ENCODE data around the gene LONRF2. TPM values are rescaled to one million over a fixed set of nuclear protein-coding genes. Genes with fewer than 3 reads are reported as not detected.
"Not testable (repeated sequence)": the region's sequence is repeated elsewhere in the genome, so short reads cannot be mapped to it uniquely, and the experiment has no call there.

Gene LONRF2
- 0.04 TPM for polyA plus RNA-seq (2013, experiment 1 of 2)
- polyA plus RNA-seq (2013, experiment 2 of 2): 0.07 TPM

DNA sequence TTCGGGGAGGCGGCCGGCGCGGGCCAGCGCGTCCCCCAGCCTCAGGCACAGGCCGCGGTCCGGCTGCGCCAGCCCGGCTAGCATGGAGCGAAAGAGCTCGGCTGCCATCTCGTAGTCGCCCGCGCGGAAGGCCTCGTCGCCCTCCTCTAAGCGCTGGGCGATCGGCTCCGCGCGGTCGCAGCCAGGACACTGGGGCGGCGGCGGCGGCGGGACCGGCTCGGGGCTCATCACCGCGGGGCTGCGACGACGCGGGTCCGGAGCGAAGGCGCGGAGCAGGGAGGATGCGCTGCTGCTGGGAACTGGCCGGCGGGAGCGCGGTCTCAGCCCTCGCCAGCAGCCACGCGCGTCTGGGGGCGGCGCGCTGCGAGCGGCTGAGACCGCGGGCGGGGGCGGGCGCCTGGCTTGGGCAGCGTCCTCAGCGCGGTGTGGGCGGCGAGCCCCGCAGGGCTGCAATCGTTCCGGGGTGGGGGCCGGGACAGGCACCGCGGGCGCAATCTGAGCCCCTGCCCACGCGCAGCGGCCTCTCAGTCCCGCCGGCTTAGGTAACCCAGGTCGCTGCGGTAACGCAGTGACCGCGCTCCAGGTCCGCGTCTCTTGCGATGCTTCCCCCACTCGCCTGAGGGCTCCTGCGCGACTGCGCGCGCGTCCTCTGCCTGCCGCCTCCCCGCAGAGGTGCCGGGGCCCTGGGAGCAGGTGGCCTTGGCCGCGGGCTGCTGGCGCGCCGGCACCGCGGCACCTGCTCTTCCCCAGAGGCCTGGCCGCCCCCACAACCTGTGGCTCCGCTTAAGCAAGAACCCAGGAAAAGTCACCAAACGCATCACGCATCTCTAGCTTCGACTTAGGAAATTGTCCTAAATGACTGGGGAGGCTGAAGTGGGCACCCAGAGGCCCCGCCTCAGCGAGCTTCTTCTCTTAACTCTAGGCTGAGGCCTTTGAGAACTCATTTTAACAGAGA lies at the start of gene LONRF2:
LONRF2 (minus strand) TSS at position 636 of the 955 bp plus-strand sequence; CDS start at position 228, 408 bp downstream.
- Histone ChIP-seq H3K4me1 (ENCODE audit: control insufficient read depth, low read depth, low read length) (no peaks in the 10 kb centered on the region), H3K18ac (ENCODE audit: low read length) (peak within 1 kb of the TSS; percentile 16), H3K36me3 (ENCODE audit: control insufficient read depth, insufficient read depth, low read length) (no peaks in the 10 kb centered on the region), H3K27ac (ENCODE audit: low read depth, low read length) (no peak within 1 kb of the TSS), H3K9ac (ENCODE audit: low read length) (peak within 1 kb of the TSS; percentile 52), H3K27me3 (ENCODE audit: insufficient read depth, low read length, poor library complexity) (peaks cover 27% of the 10 kb centered on the region), H3K4ac (ENCODE audit: low read depth, low read length) (no peak within 1 kb of the TSS), H2BK120ac (ENCODE audit: low read depth, low read length) (no peak within 1 kb of the TSS), H2BK15ac (replicated peaks; ENCODE audit: low read depth) (no peak within 1 kb of the TSS), H3K4me2 (ENCODE audit: low read length) (peak within 1 kb of the TSS; percentile 59), H2AK5ac (ENCODE audit: low read length) (no peak within 1 kb of the TSS), H3K79me2 (ENCODE audit: control insufficient read depth, insufficient read depth, low read length) (no peaks in the 10 kb centered on the region), H3K23ac (ENCODE audit: low read length) (no peak within 1 kb of the TSS), H4K5ac (ENCODE audit: low read length) (no peak within 1 kb of the TSS), H3K4me3 (ENCODE audit: low read length) (no peak within 1 kb of the TSS), H2BK5ac (ENCODE audit: low read length) (no peak within 1 kb of the TSS), H4K8ac (ENCODE audit: low read depth, low read length) (no peak within 1 kb of the TSS), H3K56ac (ENCODE audit: low read length) (peak within 1 kb of the TSS; percentile 65), H3K79me1 (ENCODE audit: low read length) (no peaks in the 10 kb centered on the region)
- WGBS (ENCODE audit: extremely low coverage, insufficient coverage, low lambda C conversion rate): no CpG with 5 or more reads among the region's 113 CpGs
- DNase-seq: peak; percentile 19

- DNase-seq: peak; percentile 41
- no peaks in the 10 kb centered on the region for H3K36me3 ChIP-seq (ENCODE audit: control insufficient read depth, insufficient read depth, low read length)
- no peaks in the 10 kb centered on the region for H3K79me1 ChIP-seq (ENCODE audit: low read length)
- no peak overlapping the region for H2BK5ac ChIP-seq (ENCODE audit: low read length)
- H3K4ac ChIP-seq (ENCODE audit: low read depth, low read length): no peak overlapping the region
- no peak overlapping the region for H3K56ac ChIP-seq (ENCODE audit: low read length)
- H3K4me2 ChIP-seq (ENCODE audit: low read length): no peak overlapping the region
- H4K5ac ChIP-seq (ENCODE audit: low read length): no peak overlapping the region
- no peak overlapping the region for H2BK15ac ChIP-seq (replicated peaks; ENCODE audit: low read depth)
- H2BK120ac ChIP-seq (ENCODE audit: low read depth, low read length): no peak overlapping the region
- no peaks in the 10 kb centered on the region for H3K27me3 ChIP-seq (ENCODE audit: insufficient read depth, low read length, poor library complexity)
- no peak overlapping the region for H4K8ac ChIP-seq (ENCODE audit: low read depth, low read length)
- no peak overlapping the region for H3K27ac ChIP-seq (ENCODE audit: low read depth, low read length)
- no peaks in the 10 kb centered on the region for H3K4me1 ChIP-seq (ENCODE audit: control insufficient read depth, low read depth, low read length)
- no CpG with 5 or more reads among the region's 1 CpG for WGBS (ENCODE audit: extremely low coverage, insufficient coverage, low lambda C conversion rate)
- no peak overlapping the region for H3K9ac ChIP-seq (ENCODE audit: low read length)
- no peak overlapping the region for H3K4me3 ChIP-seq (ENCODE audit: low read length)
- H3K18ac ChIP-seq (ENCODE audit: low read length): no peak overlapping the region
- no peaks in the 10 kb centered on the region for H3K79me2 ChIP-seq (ENCODE audit: control insufficient read depth, insufficient read depth, low read length)
- no peak overlapping the region for H2AK5ac ChIP-seq (ENCODE audit: low read length)
- no peak overlapping the region for H3K23ac ChIP-seq (ENCODE audit: low read length)
These were observed 44.9 kb upstream of the LONRF2 start for GRCh38 chr2:100367163-100367562.

- Histone ChIP-seq H3K4me1 (ENCODE audit: control insufficient read depth, low read depth, low read length) (no peaks in the 10 kb centered on the region), H3K36me3 (ENCODE audit: control insufficient read depth, insufficient read depth, low read length) (no peaks in the 10 kb centered on the region), H3K9ac (ENCODE audit: low read length) (no peak overlapping the region), H3K4me2 (ENCODE audit: low read length) (no peak overlapping the region), H3K23ac (ENCODE audit: low read length) (no peak overlapping the region), H4K5ac (ENCODE audit: low read length) (no peak overlapping the region), H3K79me1 (ENCODE audit: low read length) (no peaks in the 10 kb centered on the region), H3K56ac (ENCODE audit: low read length) (no peak overlapping the region), H2BK5ac (ENCODE audit: low read length) (no peak overlapping the region), H3K4ac (ENCODE audit: low read depth, low read length) (no peak overlapping the region), H2BK120ac (ENCODE audit: low read depth, low read length) (no peak overlapping the region), H3K79me2 (ENCODE audit: control insufficient read depth, insufficient read depth, low read length) (no peaks in the 10 kb centered on the region), H4K8ac (ENCODE audit: low read depth, low read length) (no peak overlapping the region), H3K4me3 (ENCODE audit: low read length) (no peak overlapping the region), H3K27ac (ENCODE audit: low read depth, low read length) (no peak overlapping the region), H2AK5ac (ENCODE audit: low read length) (no peak overlapping the region), H3K27me3 (ENCODE audit: insufficient read depth, low read length, poor library complexity) (no peaks in the 10 kb centered on the region), H2BK15ac (replicated peaks; ENCODE audit: low read depth) (no peak overlapping the region), H3K18ac (ENCODE audit: low read length) (no peak overlapping the region)
- DNase-seq: no peak
- no CpG with 5 or more reads among the region's 3 CpGs for WGBS (ENCODE audit: extremely low coverage, insufficient coverage, low lambda C conversion rate)
These were observed 43.1 kb upstream of the LONRF2 start for GRCh38 chr2:100365434-100365833.

GRCh38 chr2:100362269-100362668 lies 40.0 kb upstream of the LONRF2 start:
- not testable (repeated sequence) for H3K36me3 ChIP-seq (ENCODE audit: control insufficient read depth, insufficient read depth, low read length); H3K9ac ChIP-seq (ENCODE audit: low read length); H2BK120ac ChIP-seq (ENCODE audit: low read depth, low read length); H4K5ac ChIP-seq (ENCODE audit: low read length); H3K27ac ChIP-seq (ENCODE audit: low read depth, low read length); H3K4ac ChIP-seq (ENCODE audit: low read depth, low read length); H2BK5ac ChIP-seq (ENCODE audit: low read length); H3K4me3 ChIP-seq (ENCODE audit: low read length); H2AK5ac ChIP-seq (ENCODE audit: low read length); H4K8ac ChIP-seq (ENCODE audit: low read depth, low read length); H3K4me1 ChIP-seq (ENCODE audit: control insufficient read depth, low read depth, low read length); H3K23ac ChIP-seq (ENCODE audit: low read length); H3K18ac ChIP-seq (ENCODE audit: low read length); H2BK15ac ChIP-seq (replicated peaks; ENCODE audit: low read depth); H3K4me2 ChIP-seq (ENCODE audit: low read length); H3K79me1 ChIP-seq (ENCODE audit: low read length); H3K56ac ChIP-seq (ENCODE audit: low read length); H3K79me2 ChIP-seq (ENCODE audit: control insufficient read depth, insufficient read depth, low read length); DNase-seq; H3K27me3 ChIP-seq (ENCODE audit: insufficient read depth, low read length, poor library complexity)
- WGBS (ENCODE audit: extremely low coverage, insufficient coverage, low lambda C conversion rate): no CpG with 5 or more reads among the region's 7 CpGs

GRCh38 chr2:100359576-100359975 lies 37.3 kb upstream of the LONRF2 start:
- H2BK120ac ChIP-seq (ENCODE audit: low read depth, low read length): no peak overlapping the region
- H3K9ac ChIP-seq (ENCODE audit: low read length): no peak overlapping the region
- H3K36me3 ChIP-seq (ENCODE audit: control insufficient read depth, insufficient read depth, low read length): no peaks in the 10 kb centered on the region

More at GRCh38 chr2:100359576-100359975, 37.3 kb upstream of the LONRF2 start:
- Histone ChIP-seq H3K79me2 (ENCODE audit: control insufficient read depth, insufficient read depth, low read length) (no peaks in the 10 kb centered on the region), H3K4me1 (ENCODE audit: control insufficient read depth, low read depth, low read length) (no peaks in the 10 kb centered on the region), H2AK5ac (ENCODE audit: low read length) (no peak overlapping the region), H3K4ac (ENCODE audit: low read depth, low read length) (no peak overlapping the region), H4K5ac (ENCODE audit: low read length) (no peak overlapping the region), H4K8ac (ENCODE audit: low read depth, low read length) (no peak overlapping the region), H3K23ac (ENCODE audit: low read length) (no peak overlapping the region), H3K18ac (ENCODE audit: low read length) (no peak overlapping the region), H3K27ac (ENCODE audit: low read depth, low read length) (no peak overlapping the region), H2BK5ac (ENCODE audit: low read length) (no peak overlapping the region), H3K4me3 (ENCODE audit: low read length) (no peak overlapping the region), H2BK15ac (replicated peaks; ENCODE audit: low read depth) (no peak overlapping the region), H3K56ac (ENCODE audit: low read length) (no peak overlapping the region), H3K27me3 (ENCODE audit: insufficient read depth, low read length, poor library complexity) (no peaks in the 10 kb centered on the region), H3K4me2 (ENCODE audit: low read length) (no peak overlapping the region), H3K79me1 (ENCODE audit: low read length) (no peaks in the 10 kb centered on the region)
- DNase-seq: no peak
